GM12864 (cell line): Measurements from ENCODE around the gene CNGA4.
"Not testable (repeated sequence)": the region's sequence is repeated elsewhere in the genome, so short reads cannot be mapped to it uniquely, and the experiment has no call there.

ENCODE experiments used
- DNase-seq: peaks from one replicate; pipeline ENCODE4 v3.0.0-alpha.2; 2011; ENCODE audit warnings: low read depth
- H3K4me3 ChIP-seq: 2 replicates; pipeline ENCODE4 v1.5.1; 2011; ENCODE audit warnings: mild to moderate bottlenecking, low read depth, low read length, control low read depth
- CTCF ChIP-seq: IDR thresholded peaks from 2 replicates; pipeline ENCODE4 v1.5.1; 2011; ENCODE audit warnings: low read depth, mild to moderate bottlenecking, moderate library complexity, low read length, control low read depth, inconsistent platforms; ENCODE audit errors: missing control alignments

The CNGA4 gene

DNA sequence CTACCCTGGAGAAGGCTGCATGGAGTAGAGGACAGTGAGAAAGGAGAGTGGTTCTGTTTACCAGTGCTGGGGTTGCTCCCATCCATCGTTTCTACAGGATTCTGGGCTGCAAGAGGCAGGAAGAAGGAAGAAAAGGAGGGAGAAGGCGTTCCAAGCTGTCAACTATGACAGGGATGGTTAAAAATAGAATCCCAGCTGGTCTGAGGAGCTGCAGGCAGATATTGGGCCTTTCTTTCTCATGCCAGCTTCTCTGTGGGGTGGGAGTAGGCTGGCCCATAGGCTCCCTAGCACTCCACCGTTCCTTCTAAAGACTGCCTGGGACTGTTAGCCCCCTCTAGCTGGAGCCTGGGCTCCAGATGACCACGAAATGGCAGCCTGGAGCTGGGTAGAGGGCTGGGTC lies 34.3 kb downstream of the CNGA4 start:
- H3K4me3 ChIP-seq, result no peak overlapping the region
- no peak for TF ChIP-seq CTCF
- no peak for DNase-seq

- not testable (repeated sequence) for DNase-seq
Measured at GRCh38 chr11:6280809-6281208, 41.9 kb downstream of the CNGA4 start.

GRCh38 chr11:6283453-6284023 lies 44.6 kb downstream of the CNGA4 start:
- no peak for TF ChIP-seq CTCF
- no peak overlapping the region for H3K4me3 ChIP-seq
- no peak for DNase-seq

More at GRCh38 chr11:6280809-6281208, 41.9 kb downstream of the CNGA4 start:
- H3K4me3 ChIP-seq, result not testable (repeated sequence)

GRCh38 chr11:6284250-6284649 lies 45.4 kb downstream of the CNGA4 start:
- DNase-seq, result no peak
- no peak for TF ChIP-seq CTCF
- H3K4me3 ChIP-seq, result no peak overlapping the region

- no peak overlapping the region for H3K4me3 ChIP-seq
- no peak for TF ChIP-seq CTCF
- no peak for DNase-seq
Measured at GRCh38 chr11:6285019-6285418, 46.1 kb downstream of the CNGA4 start.
